Endothelial cell of umbilical vein (primary cell): ENCODE data around the gene S100A10. TPM values are rescaled to one million over a fixed set of nuclear protein-coding genes. Genes with fewer than 3 reads are reported as not detected.

Experiments used
- BruUV-seq: library from RNA; stranded (reverse); fragments of 400-500 nt; replicated peaks from 2 replicates; lab custom pipeline; 2021; lab: Mats Ljungman, UMichigan
- CTCF ChIA-PET: fragments of 300-600, 350-600 bp; sonication (Branson Sonifier 250); formaldehyde crosslinking; loops from one replicate; lab custom pipeline; 2021; ENCODE audit warnings: antibody characterized with exemption, inconsistent platforms; lab: Charles Lee
- POLR2A ChIA-PET: fragments of 300-600, 350-600 bp; sonication (Branson Sonifier 250); formaldehyde crosslinking; loops from one replicate; lab custom pipeline; 2021; ENCODE audit warnings: antibody characterized with exemption, inconsistent platforms; lab: Charles Lee
- DNase-seq: peaks from one replicate; pipeline ENCODE4 v3.0.0-alpha.2; 2011; ENCODE audit warnings: low read depth, low spot score
- FAIRE-seq: peaks from 2 replicates; lab custom pipeline; 2011; peaks lifted over from hg19 to GRCh38; lab: Jason Lieb, UNC
- H2AFZ ChIP-seq: 2 replicates; pipeline ENCODE4 v1.6.0; 2012; ENCODE audit warnings: low read depth, low read length, control low read depth, inconsistent platforms
- H3K27ac ChIP-seq: 2 replicates; pipeline ENCODE4 v1.5.1; 2011; ENCODE audit warnings: low read depth, mild to moderate bottlenecking, control low read depth, low read length, moderate library complexity; ENCODE audit not compliant: insufficient read depth
- H3K27me3 ChIP-seq, 2 experiments: 2 replicates each; pipeline versions ENCODE4 v1.6.0 to v1.6.1; 2011; ENCODE audit warnings: low read length in 2 of 2, mixed read lengths in 1 of 2; ENCODE audit not compliant: control insufficient read depth in 2 of 2, insufficient read depth in 2 of 2
- H3K36me3 ChIP-seq, 2 experiments: 2 replicates in 1 of 2; 3 replicates in 1 of 2; pipeline ENCODE4 v1.5.1; 2011; ENCODE audit warnings: low read length in 2 of 2, mild to moderate bottlenecking in 1 of 2, moderate library complexity in 1 of 2; ENCODE audit not compliant: control insufficient read depth in 2 of 2, insufficient read depth in 2 of 2; ENCODE audit errors: extremely low read depth in 1 of 2
- H3K4me1 ChIP-seq: 3 replicates; pipeline ENCODE4 v1.5.1; 2011; ENCODE audit warnings: mild to moderate bottlenecking, low read length; ENCODE audit not compliant: control insufficient read depth, insufficient read depth; ENCODE audit errors: extremely low read depth
- H3K4me2 ChIP-seq: 2 replicates; pipeline ENCODE4 v1.6.1; 2011; ENCODE audit warnings: low read length, control low read depth, mixed read lengths; ENCODE audit not compliant: insufficient read depth
- H3K4me3 ChIP-seq, 3 experiments: fragments of 200-600 bp in 1 of 3; sonication (generic), shearing (Covaris generic) in 1 of 3; replicated peaks in 1 of 3; 2 replicates each; pipeline ENCODE4 v1.5.1; 2011 to 2016; ENCODE audit warnings: control low read depth in 3 of 3, low read length in 3 of 3, mild to moderate bottlenecking in 2 of 3, inconsistent platforms in 1 of 3, low read depth in 1 of 3, moderate library complexity in 1 of 3; ENCODE audit not compliant: insufficient read depth in 1 of 3
- H3K79me2 ChIP-seq: 2 replicates; pipeline ENCODE4 v1.6.0; 2012; ENCODE audit warnings: low read length, inconsistent platforms; ENCODE audit not compliant: control insufficient read depth, insufficient read depth
- H3K9ac ChIP-seq: replicated peaks from 2 replicates; pipeline ENCODE3; 2011; ENCODE audit warnings: low read length, control low read depth; ENCODE audit not compliant: insufficient read depth; ENCODE audit errors: extremely low read depth
- H3K9me1 ChIP-seq: replicated peaks from 3 replicates; pipeline ENCODE4 v1.6.0; 2011; ENCODE audit warnings: mild to moderate bottlenecking, low read length; ENCODE audit not compliant: control insufficient read depth, insufficient read depth; ENCODE audit errors: extremely low read depth
- H3K9me3 ChIP-seq: replicated peaks from 2 replicates; pipeline ENCODE4 v1.5.1; 2012; ENCODE audit warnings: low read length, inconsistent platforms; ENCODE audit not compliant: control insufficient read depth, insufficient read depth
- H4K20me1 ChIP-seq: replicated peaks from 2 replicates; pipeline ENCODE3; 2011; ENCODE audit warnings: mild to moderate bottlenecking, low read length; ENCODE audit not compliant: control insufficient read depth, insufficient read depth; ENCODE audit errors: extremely low read depth
- EZH2 ChIP-seq: IDR thresholded peaks from 2 replicates; pipeline ENCODE4 v1.6.1; 2012; ENCODE audit warnings: borderline replicate concordance, low read depth, mild to moderate bottlenecking, moderate library complexity, low read length, inconsistent platforms; ENCODE audit not compliant: severe bottlenecking
- FOS ChIP-seq: IDR thresholded peaks from 2 replicates; pipeline ENCODE4 v1.6.1; 2011; ENCODE audit warnings: mild to moderate bottlenecking, low read length, moderate library complexity, borderline replicate concordance; ENCODE audit not compliant: insufficient read depth
- GATA2 ChIP-seq: IDR thresholded peaks from 2 replicates; pipeline ENCODE4 v1.7.0; 2011; ENCODE audit warnings: low read depth, mild to moderate bottlenecking, moderate library complexity, mixed read lengths, low read length; ENCODE audit not compliant: insufficient read length, insufficient read depth
- JUN ChIP-seq: IDR thresholded peaks from 2 replicates; pipeline ENCODE4 v1.6.1; 2011; ENCODE audit warnings: borderline replicate concordance, low read depth; ENCODE audit not compliant: insufficient read length, insufficient read depth
- MAX ChIP-seq: IDR thresholded peaks from 2 replicates; pipeline ENCODE4 v1.6.1; 2011; ENCODE audit not compliant: insufficient read depth, insufficient read length
- MYC ChIP-seq: IDR thresholded peaks from one replicate; pipeline ENCODE4 v1.6.1; 2011; ENCODE audit warnings: mild to moderate bottlenecking, low read depth, low read length
- POLR2A ChIP-seq: IDR thresholded peaks from 2 replicates; pipeline ENCODE4 v1.6.1; 2012; ENCODE audit warnings: low read depth, mild to moderate bottlenecking, control low read depth, low read length
- POLR2AphosphoS5 ChIP-seq: IDR thresholded peaks from 2 replicates; pipeline ENCODE4 v1.6.1; 2012; ENCODE audit warnings: low read depth, mild to moderate bottlenecking, control low read depth, low read length, moderate library complexity; ENCODE audit not compliant: insufficient read depth
- dilution Hi-C: fragments of 300-500 bp; cut with MboI; formaldehyde crosslinking; loops from one replicate; pipeline ENCODE4 v1.15.0; 2019; ENCODE audit warnings: low sequenced_read_pairs; ENCODE audit not compliant: extremely low pct_ligation_motif_present
- intact Hi-C: fragments of 100-400 bp; cut with micrococcal nuclease; formaldehyde crosslinking; loops from one replicate; pipeline ENCODE4 v1.10.0; 2022
- polyA plus RNA-seq, 4 experiments: library from polyadenylated mRNA; depleted of rRNA in 3 of 4; stranded (reverse) in 3 of 4; unstranded in 1 of 4; fragments of >200 nt; gene quantifications; 2 replicates each; pipeline versions ENCODE4 v1.2.1 to v1.2.3, GENCODE V29; 2011 to 2012; ENCODE audit warnings: missing spikeins in 1 of 4
- total RNA-seq: library from RNA; stranded (reverse); gene quantifications from 2 replicates; pipeline ENCODE4 v1.2.3, GENCODE V29; 2021
- TF ChIP-seq, protein P1 (sequence below), 2 donors: IDR thresholded peaks; 1 replicate in 1 of 2; 2 replicates in 1 of 2; pipeline ENCODE4 v1.5.1; 2011; ENCODE audit warnings: low read length in 2 of 2, mild to moderate bottlenecking in 2 of 2, moderate library complexity in 2 of 2, control low read depth in 1 of 2, inconsistent platforms in 1 of 2, low read depth in 1 of 2; ENCODE audit not compliant: insufficient read depth in 1 of 2; ENCODE audit errors: extremely low read depth in 1 of 2

Gene S100A10
- total and polyA plus RNA-seq, 2 donors (not counting 3 experiments of a cell fraction or from before 2014, with no cell fraction given), result 76.8 to 779 TPM

- no peak for FAIRE-seq
Measured at GRCh38 chr1:151958959-151959358, 34.7 kb downstream of the S100A10 start.

More at GRCh38 chr1:151958959-151959358, 34.7 kb downstream of the S100A10 start:
- no TSS peak for BruUV-seq
- Histone ChIP-seq H3K9me1 (no peaks in the 10 kb centered on the region), H3K4me1 (peaks cover 27% of the 10 kb centered on the region), H3K9me3 (no peaks in the 10 kb centered on the region), H3K27me3 (no peaks in the 10 kb centered on the region), H3K79me2 (no peaks in the 10 kb centered on the region), H2AFZ (peak overlapping the region; percentile 21), H3K27ac (no peak overlapping the region), H3K4me2 (no peak overlapping the region), H3K9ac (no peak overlapping the region), H3K36me3 (no peaks in the 10 kb centered on the region), H3K4me3 (no peak overlapping the region), H4K20me1 (no peaks in the 10 kb centered on the region)
- dilution Hi-C loops, result no loop called here
- TF ChIP-seq JUN (no peak), MAX (no peak), MYC (no peak), EZH2 (no peak), POLR2AphosphoS5 (no peak), FOS (no peak), GATA2 (no peak), POLR2A (no peak)
- TF ChIP-seq, protein P1, sequence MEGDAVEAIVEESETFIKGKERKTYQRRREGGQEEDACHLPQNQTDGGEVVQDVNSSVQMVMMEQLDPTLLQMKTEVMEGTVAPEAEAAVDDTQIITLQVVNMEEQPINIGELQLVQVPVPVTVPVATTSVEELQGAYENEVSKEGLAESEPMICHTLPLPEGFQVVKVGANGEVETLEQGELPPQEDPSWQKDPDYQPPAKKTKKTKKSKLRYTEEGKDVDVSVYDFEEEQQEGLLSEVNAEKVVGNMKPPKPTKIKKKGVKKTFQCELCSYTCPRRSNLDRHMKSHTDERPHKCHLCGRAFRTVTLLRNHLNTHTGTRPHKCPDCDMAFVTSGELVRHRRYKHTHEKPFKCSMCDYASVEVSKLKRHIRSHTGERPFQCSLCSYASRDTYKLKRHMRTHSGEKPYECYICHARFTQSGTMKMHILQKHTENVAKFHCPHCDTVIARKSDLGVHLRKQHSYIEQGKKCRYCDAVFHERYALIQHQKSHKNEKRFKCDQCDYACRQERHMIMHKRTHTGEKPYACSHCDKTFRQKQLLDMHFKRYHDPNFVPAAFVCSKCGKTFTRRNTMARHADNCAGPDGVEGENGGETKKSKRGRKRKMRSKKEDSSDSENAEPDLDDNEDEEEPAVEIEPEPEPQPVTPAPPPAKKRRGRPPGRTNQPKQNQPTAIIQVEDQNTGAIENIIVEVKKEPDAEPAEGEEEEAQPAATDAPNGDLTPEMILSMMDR (IDR thresholded peaks at IDR 0.05; ENCODE audit: extremely low read depth in 1 of 2, insufficient read depth in 1 of 2, low read depth in 1 of 2, low read length in 2 of 2), result no peak
- CTCF ChIA-PET, result interaction anchor here (0.8 to 2.0 kb wide), 2 partner anchors 9 to 26 kb away, joined by 3 to 6 read pairs; no protein-coding TSS in a partner anchor
- intact Hi-C loops, result no loop called here
- POLR2A ChIA-PET, result no interaction called here
- no peak for DNase-seq
